DMS79 (cell line): ENCODE results near the gene FGD3.

Experiments
- DNase-seq: peaks from one replicate; lab custom pipeline; 2025; lab: John Stamatoyannopoulos, UW

Gene FGD3

GRCh38 chr9:93028448-93029006 lies 81.2 kb downstream of the FGD3 start:
- DNase-seq: no peak

- no peak for DNase-seq
Observed at GRCh38 chr9:93030642-93031628, 83.6 kb downstream of the FGD3 start.

GRCh38 chr9:93031629-93032430 lies 84.5 kb downstream of the FGD3 start:
- no peak for DNase-seq

- no peak for DNase-seq
Observed at GRCh38 chr9:93032545-93032944, 85.2 kb downstream of the FGD3 start.

- DNase-seq: peak; percentile 63
Observed at GRCh38 chr9:93033531-93033930, 86.2 kb downstream of the FGD3 start.

GRCh38 chr9:93035106-93035660 lies 87.9 kb downstream of the FGD3 start:
- no peak for DNase-seq

- no peak for DNase-seq
Observed at GRCh38 chr9:93035821-93036351, 88.6 kb downstream of the FGD3 start.

GRCh38 chr9:93036887-93037475 lies 89.7 kb downstream of the FGD3 start:
- DNase-seq: no peak

GRCh38 chr9:93037476-93037971 lies 90.2 kb downstream of the FGD3 start:
- no peak for DNase-seq

- DNase-seq: no peak
Observed at GRCh38 chr9:93038918-93039317, 91.6 kb downstream of the FGD3 start.

- no peak for DNase-seq
Observed at GRCh38 chr9:93039456-93039855, 92.1 kb downstream of the FGD3 start.

- no peak for DNase-seq
Observed at GRCh38 chr9:93039976-93040375, 92.7 kb downstream of the FGD3 start.

- no peak for DNase-seq
Observed at GRCh38 chr9:93040409-93040808, 93.1 kb downstream of the FGD3 start.

GRCh38 chr9:93041108-93041802 lies 93.9 kb downstream of the FGD3 start:
- DNase-seq: no peak

- DNase-seq: no peak
Observed at GRCh38 chr9:93043122-93043521, 95.8 kb downstream of the FGD3 start.

GRCh38 chr9:93045521-93045920 lies 98.2 kb downstream of the FGD3 start:
- no peak for DNase-seq

GRCh38 chr9:93048566-93049448 lies 101.5 kb downstream of the FGD3 start:
- DNase-seq: no peak

- no peak for DNase-seq
Observed at GRCh38 chr9:93049491-93049890, 102.2 kb downstream of the FGD3 start.

GRCh38 chr9:93050231-93050630 lies 102.9 kb downstream of the FGD3 start:
- no peak for DNase-seq

GRCh38 chr9:93051680-93052089 lies 104.4 kb downstream of the FGD3 start:
- DNase-seq: no peak
